Aorta (tissue), 5 donors: ENCODE data around the gene SRPK2. TPM values are rescaled to one million over a fixed set of nuclear protein-coding genes. Genes with fewer than 3 reads are reported as not detected.
A peak's percentile ranks its signal among the peaks of the same experiment; 100 is the strongest.
"Not testable (repeated sequence)": the region's sequence is repeated elsewhere in the genome, so short reads cannot be mapped to it uniquely, and the experiment has no call there.

ENCODE experiments used
- ATAC-seq: fragments of 200-7000 bp; cut with Tn5 transposase; one replicate; pipeline ENCODE4 v1.9.1; 2022; ENCODE audit warnings: moderate library complexity; ENCODE audit not compliant: low FRiP score
- DNase-seq, 2 donors: peaks; one replicate each; pipeline ENCODE4 v3.0.0-alpha.2; 2020
- H3K27ac ChIP-seq, 2 donors: one replicate each; pipeline ENCODE4 v1.5.1; 2013; ENCODE audit warnings: low read length in 2 of 2, mild to moderate bottlenecking in 2 of 2, moderate library complexity in 2 of 2, control low read depth in 1 of 2, inconsistent platforms in 1 of 2, low read depth in 1 of 2
- H3K27me3 ChIP-seq, 2 donors: one replicate each; pipeline ENCODE4 v1.6.1; 2013; ENCODE audit warnings: control low read depth in 1 of 2, low read length in 1 of 2, mild to moderate bottlenecking in 1 of 2, moderate library complexity in 1 of 2; ENCODE audit not compliant: insufficient read depth in 2 of 2, control insufficient read depth in 1 of 2
- H3K36me3 ChIP-seq, 2 donors: one replicate each; pipeline ENCODE4 v1.6.1; 2013; ENCODE audit warnings: control low read depth in 1 of 2, low read length in 1 of 2, mild to moderate bottlenecking in 1 of 2; ENCODE audit not compliant: insufficient read depth in 2 of 2, control insufficient read depth in 1 of 2
- H3K4me1 ChIP-seq, 2 donors: one replicate each; pipeline ENCODE4 v1.6.1; 2013; ENCODE audit warnings: low read length in 2 of 2, control low read depth in 1 of 2, mild to moderate bottlenecking in 1 of 2, moderate library complexity in 1 of 2; ENCODE audit not compliant: insufficient read depth in 2 of 2, control insufficient read depth in 1 of 2
- H3K4me3 ChIP-seq, 2 donors: one replicate each; pipeline ENCODE4 v1.5.1; 2013; ENCODE audit warnings: low read length in 2 of 2, control low read depth in 1 of 2, mild to moderate bottlenecking in 1 of 2
- H3K9me3 ChIP-seq: one replicate; pipeline ENCODE4 v1.6.1; 2013; ENCODE audit warnings: mild to moderate bottlenecking, low read length; ENCODE audit not compliant: control insufficient read depth
- WGBS, 2 donors: extraction: QIAGEN DNeasy Blood & Tissue Kit; methylation state at CpG; one replicate each; pipeline ENCODE4 v1.1.7; 2013; 5-methylcytosine and 5-hydroxymethylcytosine counted together
- intact Hi-C, 2 donors: fragments of 100-400 bp; cut with DNase I; formaldehyde crosslinking; loops; one replicate each; pipeline versions ENCODE4 v1.14.2 to v1.15.0; 2022
- polyA plus RNA-seq, 2 donors: library from polyadenylated mRNA; stranded (reverse); fragments of 200-250 nt; gene quantifications; one replicate each; pipeline ENCODE4 v1.2.3, GENCODE V29; 2013
- total RNA-seq, 2 donors: library from RNA; stranded (reverse); fragmentation: NEBNext Ultra II Directional; extraction: Animal tissue kit (Norgen Biotek cat#: 25700); gene quantifications; one replicate each; pipeline ENCODE4 v1.2.1, GENCODE V29; 2021
- donor health status: healthy with polysubstance abuse.
- donor health status: Bipolar disorder and iron deficiency.
- donor health status: DM: no; HTN: no; CAD: no.
- donor health status: DM: no; HTN: no; CAD: no.
- donor health status: DM: yes; HTN: yes; CAD: no.

Gene SRPK2
- total and polyA plus RNA-seq, 4 donors = 11.5 to 49.7 (median 28.7) TPM

- no peaks in the 10 kb centered on the region for H3K36me3 ChIP-seq
- H3K9me3 ChIP-seq = no peaks in the 10 kb centered on the region
- no peak overlapping the region for H3K4me3 ChIP-seq
- H3K4me1 ChIP-seq = peaks cover 0 to 3% of the 10 kb centered on the region in 2 donors
- DNase-seq (peak; percentile 81 to 85), ATAC-seq (peak; percentile 89)
- intact Hi-C loops = loop anchor here in 1 of 2 donors (10.0 kb wide), 1 partner anchor 207 kb away; no protein-coding TSS in a partner anchor
- no peaks in the 10 kb centered on the region for H3K27me3 ChIP-seq
- H3K27ac ChIP-seq = no peak overlapping the region
- WGBS, 2 donors = 0 to 5% methylated on average over 3 of the region's 3 CpGs
Observed at GRCh38 chr7:105352018-105352612, 36.6 kb downstream of the SRPK2 start.

DNA sequence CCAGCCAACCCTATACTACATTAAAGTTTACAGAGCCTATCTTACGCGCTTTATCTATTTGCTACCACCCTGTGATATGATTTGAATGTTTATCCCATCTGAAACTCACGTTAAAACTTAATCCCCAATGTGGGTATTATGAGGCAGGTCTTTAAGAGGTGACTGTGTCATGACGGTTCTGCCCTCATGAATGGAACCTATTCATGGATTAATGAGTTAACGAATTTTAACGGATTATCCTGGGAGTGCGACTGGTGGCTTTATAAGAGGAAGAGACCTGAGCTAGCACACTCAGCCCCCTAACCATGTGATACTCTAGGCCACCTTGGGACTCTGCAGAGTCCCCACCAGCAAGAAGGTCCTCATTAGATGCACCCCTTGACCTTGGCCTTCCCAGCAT lies 37.8 kb downstream of the SRPK2 start:
- Histone ChIP-seq H3K4me3 (no peak overlapping the region), H3K27me3 (no peaks in the 10 kb centered on the region), H3K27ac (no peak overlapping the region), H3K36me3 (no peaks in the 10 kb centered on the region), H3K9me3 (no peaks in the 10 kb centered on the region), H3K4me1 (peaks cover 0 to 3% of the 10 kb centered on the region in 2 donors)
- intact Hi-C loops = loop anchor here in 1 of 2 donors (10.0 kb wide), 1 partner anchor 206 kb away; no protein-coding TSS in a partner anchor
- ATAC-seq (no peak), DNase-seq (no peak)
- 94% methylated on average over 7 of the region's 7 CpGs for WGBS, 2 donors

DNA sequence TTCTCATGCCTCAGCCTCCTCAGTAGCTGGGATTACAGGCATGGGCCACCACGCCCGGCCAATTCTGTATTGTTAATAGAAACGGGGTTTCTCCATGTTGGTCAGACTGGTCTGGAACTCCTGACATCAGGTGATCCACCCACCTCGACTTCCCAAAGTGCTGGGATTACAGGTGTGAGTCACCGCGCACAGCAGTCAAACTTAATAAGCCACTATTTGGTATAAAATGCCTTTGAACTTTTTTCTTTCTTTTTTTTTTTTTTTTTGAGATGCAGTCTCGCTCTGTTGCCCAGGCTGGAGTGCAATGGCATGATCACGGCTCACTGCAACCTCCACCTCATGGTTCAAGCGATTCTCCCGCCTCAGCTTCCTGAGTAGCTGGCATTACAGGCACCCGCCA lies 40.5 kb downstream of the SRPK2 start:
- H3K4me3 ChIP-seq, DNase-seq, H3K27me3 ChIP-seq, ATAC-seq, H3K9me3 ChIP-seq, H3K4me1 ChIP-seq, H3K36me3 ChIP-seq, intact Hi-C loops, H3K27ac ChIP-seq: not testable (repeated sequence)
- 96 to 98% methylated on average over 11 of the region's 11 CpGs for WGBS, 2 donors

DNA sequence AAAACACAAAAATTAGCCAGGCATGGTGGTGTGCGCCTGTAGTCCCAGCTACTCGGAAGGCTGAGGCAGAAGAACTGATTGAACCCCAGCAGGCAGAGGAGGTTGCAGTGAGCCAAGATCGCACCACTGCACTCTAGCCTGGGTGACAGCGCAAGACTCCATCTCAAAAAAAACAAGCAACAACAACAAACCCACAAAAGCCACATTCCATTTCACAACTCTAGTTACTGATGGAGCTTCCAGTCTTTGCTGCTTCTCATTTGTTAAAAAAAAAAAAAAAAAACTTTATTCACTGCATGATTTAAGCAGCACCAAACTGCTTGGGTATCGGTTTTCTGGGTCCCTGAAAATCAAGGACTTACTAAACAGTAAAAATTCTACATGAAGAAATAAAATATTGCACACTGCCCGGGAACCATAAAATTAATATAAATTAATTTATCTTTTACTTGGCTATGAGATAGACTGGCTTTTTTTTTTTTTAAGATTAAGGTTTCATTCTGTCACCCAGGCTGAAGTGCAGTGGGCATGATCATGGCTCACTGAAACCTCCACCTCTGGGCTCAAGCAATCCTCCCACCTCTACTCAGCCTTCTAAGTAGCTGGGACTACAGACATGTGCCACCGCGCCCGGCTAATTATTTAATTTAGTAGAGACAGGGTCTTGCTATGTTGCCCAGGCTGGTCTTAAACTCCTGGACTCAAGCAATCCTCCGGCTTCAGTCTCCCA lies 42.0 kb downstream of the SRPK2 start:
- H3K27ac ChIP-seq = no peak overlapping the region
- intact Hi-C loops = no loop called here
- DNase-seq (no peak), ATAC-seq (no peak)
- H3K36me3 ChIP-seq = no peaks in the 10 kb centered on the region
- WGBS, 2 donors = 94 to 96% methylated on average over 10 of the region's 10 CpGs
- H3K4me1 ChIP-seq = no peaks in the 10 kb centered on the region
- H3K9me3 ChIP-seq = no peaks in the 10 kb centered on the region
- H3K4me3 ChIP-seq = no peak overlapping the region
- no peaks in the 10 kb centered on the region for H3K27me3 ChIP-seq

- H3K4me3 ChIP-seq = no peak overlapping the region
Observed at GRCh38 chr7:105346138-105346537, 42.6 kb downstream of the SRPK2 start.

GRCh38 chr7:105345725-105346124 lies 43.0 kb downstream of the SRPK2 start:
- ATAC-seq = no peak

More at GRCh38 chr7:105346138-105346537, 42.6 kb downstream of the SRPK2 start:
- Histone ChIP-seq H3K36me3 (no peaks in the 10 kb centered on the region), H3K27me3 (no peaks in the 10 kb centered on the region), H3K27ac (no peak overlapping the region), H3K9me3 (no peaks in the 10 kb centered on the region), H3K4me1 (no peaks in the 10 kb centered on the region)
- 86 to 95% methylated on average over 2 of the region's 2 CpGs for WGBS, 2 donors
- ATAC-seq (no peak), DNase-seq (no peak)
- intact Hi-C loops = no loop called here

DNA sequence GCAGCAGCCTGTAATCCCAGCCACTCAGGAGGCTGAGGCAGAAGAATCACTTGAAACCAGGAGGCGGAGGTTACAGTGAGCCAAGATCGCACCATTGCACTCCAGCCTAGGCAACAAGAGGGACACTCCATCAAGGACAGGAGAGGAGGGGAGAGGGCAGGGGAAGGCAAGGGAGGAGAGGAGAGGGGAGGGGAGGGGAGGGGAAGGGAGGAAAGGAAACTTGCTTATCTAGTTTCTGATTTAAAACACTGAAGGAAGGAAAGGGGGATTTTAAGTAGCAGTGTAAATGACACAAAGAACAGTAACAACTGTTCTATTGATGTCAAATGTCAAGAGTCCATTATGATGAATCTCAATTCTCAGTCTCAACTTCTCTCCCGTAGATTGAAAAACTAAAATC lies 43.7 kb downstream of the SRPK2 start:
- Histone ChIP-seq H3K9me3 (no peaks in the 10 kb centered on the region), H3K27ac (no peak overlapping the region), H3K27me3 (no peaks in the 10 kb centered on the region), H3K36me3 (no peaks in the 10 kb centered on the region), H3K4me3 (no peak overlapping the region), H3K4me1 (no peaks in the 10 kb centered on the region)
- intact Hi-C loops = no loop called here
- WGBS, 2 donors = 99% methylated on average over 3 of the region's 3 CpGs
- no peak for ATAC-seq
- no peak for DNase-seq

More at GRCh38 chr7:105345725-105346124, 43.0 kb downstream of the SRPK2 start:
- Histone ChIP-seq H3K27me3 (no peaks in the 10 kb centered on the region), H3K9me3 (no peaks in the 10 kb centered on the region), H3K4me3 (no peak overlapping the region), H3K4me1 (no peaks in the 10 kb centered on the region), H3K27ac (no peak overlapping the region), H3K36me3 (no peaks in the 10 kb centered on the region)
- intact Hi-C loops = no loop called here
- no peak for DNase-seq
- WGBS, 2 donors = 44 to 58% methylated on average over 3 of the region's 3 CpGs

DNA sequence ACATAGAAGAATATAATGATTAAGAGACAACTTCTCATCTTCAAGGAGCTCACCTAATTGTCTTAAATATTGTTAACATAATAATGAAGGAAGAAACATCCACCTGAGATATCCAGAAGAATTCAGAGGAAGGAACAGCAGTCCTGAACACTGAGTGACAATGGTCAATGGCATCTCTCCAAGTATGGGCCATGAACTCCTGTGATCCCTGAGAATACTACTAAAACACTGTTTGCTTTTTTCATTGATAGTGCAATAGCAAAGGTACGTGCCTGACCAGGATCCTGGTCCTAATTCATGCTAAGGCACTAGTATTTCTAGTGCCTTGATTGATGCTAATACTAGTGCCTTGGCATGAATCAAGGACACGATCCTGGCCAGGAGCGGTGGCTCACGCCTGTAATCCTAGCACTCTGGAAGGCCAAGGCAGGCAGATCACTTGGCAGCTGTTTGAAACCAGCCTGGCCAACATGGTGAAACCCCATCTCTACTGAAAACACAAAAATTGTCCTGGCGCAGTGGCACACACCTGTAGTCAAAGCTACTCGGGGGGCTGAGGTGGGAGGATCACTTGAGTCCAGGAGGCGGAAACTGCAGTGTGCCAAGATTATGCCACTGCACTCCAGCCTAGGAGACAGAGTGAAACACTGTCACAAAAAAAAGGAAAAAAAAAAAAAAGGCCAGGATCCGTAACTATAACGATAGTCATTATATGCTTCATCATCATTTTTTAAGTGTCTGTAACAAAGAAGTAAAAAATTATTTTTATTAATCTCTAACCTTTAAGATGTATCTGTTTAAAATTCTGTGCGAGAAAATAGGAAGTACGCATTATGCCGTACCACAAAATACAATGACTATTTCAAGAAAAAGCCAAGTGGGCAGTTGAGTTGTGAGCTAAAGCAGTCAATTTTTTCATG lies 49.1 kb downstream of the SRPK2 start:
- ATAC-seq = no peak
- no peak for DNase-seq
- WGBS, 2 donors = 67 to 73% methylated on average over 12 of the region's 12 CpGs
- intact Hi-C loops = no loop called here
- Histone ChIP-seq H3K36me3 (no peaks in the 10 kb centered on the region), H3K27me3 (no peaks in the 10 kb centered on the region), H3K4me3 (no peak overlapping the region), H3K27ac (no peak overlapping the region), H3K4me1 (no peaks in the 10 kb centered on the region), H3K9me3 (no peaks in the 10 kb centered on the region)
